ENCODE results near the gene TNFAIP8L1.

Gene TNFAIP8L1

GRCh38 chr19:4609878-4610511, 29.3 kb upstream of the TNFAIP8L1 start:
- no peak for DNase-seq (ENCODE audit: low read depth in 2 of 2)

- no peak for DNase-seq (ENCODE audit: low read depth in 2 of 2)
Observed at GRCh38 chr19:4613254-4613751, 26.0 kb upstream of the TNFAIP8L1 start.

- no peak for DNase-seq (ENCODE audit: low read depth in 2 of 2)
Observed at GRCh38 chr19:4618019-4618418, 21.3 kb upstream of the TNFAIP8L1 start.

DNA sequence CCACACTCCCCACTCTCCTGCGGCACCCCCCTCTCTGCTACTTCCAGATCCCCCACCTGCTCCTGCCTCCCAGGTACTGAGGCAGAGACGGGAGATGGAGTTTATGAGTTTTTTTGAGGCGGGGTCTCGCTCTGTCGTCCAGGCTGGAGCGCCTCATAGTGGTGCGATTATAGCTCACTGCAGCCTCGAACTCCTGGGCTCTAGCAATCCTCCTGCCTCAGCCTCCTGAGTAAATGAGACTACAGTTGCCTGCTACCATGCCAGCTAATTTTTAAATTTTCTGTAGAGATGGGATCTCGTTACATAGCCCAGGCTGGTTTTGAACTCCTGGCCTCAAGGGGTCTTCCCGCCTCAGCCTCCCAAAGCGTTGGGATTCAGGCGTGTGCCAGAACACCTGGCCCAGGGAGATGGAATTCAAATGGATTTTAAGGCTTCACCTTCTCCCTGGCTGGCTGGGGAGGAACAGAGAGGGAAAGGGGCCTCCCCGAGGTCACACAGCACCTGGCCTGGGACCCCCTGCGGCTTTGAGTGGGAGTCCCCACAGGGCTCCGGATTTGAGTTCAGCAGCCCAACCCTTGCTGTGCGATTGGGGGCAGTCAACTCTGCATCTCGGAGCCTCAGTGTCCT, 19.5 kb upstream of the TNFAIP8L1 start:
- no peak for DNase-seq (ENCODE audit: low read depth in 2 of 2)

DNA sequence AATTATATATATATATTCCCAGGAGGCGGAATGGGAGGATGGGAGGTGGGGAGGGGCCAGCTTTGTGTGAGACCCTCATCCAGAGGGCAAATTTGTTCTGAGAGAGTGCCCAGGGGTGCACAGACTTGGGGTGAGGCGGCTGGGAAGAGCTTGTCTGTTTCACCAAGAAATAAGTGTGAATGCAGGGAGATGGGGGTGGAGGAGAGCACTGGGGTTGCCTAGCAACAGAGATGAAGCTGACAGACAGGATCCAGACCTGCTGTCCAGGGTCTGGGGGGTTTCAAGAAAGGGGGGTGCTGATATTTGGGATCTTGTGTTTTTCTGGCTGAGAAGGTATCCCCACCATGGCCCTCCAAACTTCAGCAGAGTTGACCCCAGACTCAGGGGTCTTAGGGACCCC, 18.6 kb upstream of the TNFAIP8L1 start:
- DNase-seq (ENCODE audit: low read depth in 2 of 2): no peak

GRCh38 chr19:4622695-4623421, 16.5 kb upstream of the TNFAIP8L1 start:
- DNase-seq (ENCODE audit: low read depth in 2 of 2): no peak

GRCh38 chr19:4624301-4624700, 15.0 kb upstream of the TNFAIP8L1 start:
- DNase-seq (ENCODE audit: low read depth in 2 of 2): no peak

- no peak for DNase-seq (ENCODE audit: low read depth in 2 of 2)
Observed at GRCh38 chr19:4624733-4625362, 14.5 kb upstream of the TNFAIP8L1 start.

GRCh38 chr19:4633140-4633967, 6.0 kb upstream of the TNFAIP8L1 start:
- peak in 1 of 2 experiments; percentile 15 for DNase-seq (ENCODE audit: low read depth in 2 of 2)

DNA sequence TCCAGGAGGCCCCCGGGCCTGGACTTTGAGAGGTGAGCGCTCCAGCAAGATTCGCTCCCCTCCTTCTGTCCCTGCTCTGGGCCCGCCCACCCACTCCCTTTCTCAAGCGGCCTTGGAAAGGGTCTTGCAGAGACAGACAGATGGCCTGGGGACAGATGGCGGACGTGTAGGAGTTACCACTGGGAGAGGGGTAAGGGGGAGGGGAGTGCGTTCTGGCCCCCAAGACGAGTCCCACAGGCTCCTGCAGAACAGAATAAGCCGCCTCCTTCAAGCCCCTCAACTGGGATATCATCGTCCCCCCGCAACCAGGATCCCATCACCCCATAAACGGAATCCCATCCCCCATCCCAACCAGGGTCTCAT, 3.6 kb upstream of the TNFAIP8L1 start:
- no peak for DNase-seq (ENCODE audit: low read depth in 2 of 2)

DNA sequence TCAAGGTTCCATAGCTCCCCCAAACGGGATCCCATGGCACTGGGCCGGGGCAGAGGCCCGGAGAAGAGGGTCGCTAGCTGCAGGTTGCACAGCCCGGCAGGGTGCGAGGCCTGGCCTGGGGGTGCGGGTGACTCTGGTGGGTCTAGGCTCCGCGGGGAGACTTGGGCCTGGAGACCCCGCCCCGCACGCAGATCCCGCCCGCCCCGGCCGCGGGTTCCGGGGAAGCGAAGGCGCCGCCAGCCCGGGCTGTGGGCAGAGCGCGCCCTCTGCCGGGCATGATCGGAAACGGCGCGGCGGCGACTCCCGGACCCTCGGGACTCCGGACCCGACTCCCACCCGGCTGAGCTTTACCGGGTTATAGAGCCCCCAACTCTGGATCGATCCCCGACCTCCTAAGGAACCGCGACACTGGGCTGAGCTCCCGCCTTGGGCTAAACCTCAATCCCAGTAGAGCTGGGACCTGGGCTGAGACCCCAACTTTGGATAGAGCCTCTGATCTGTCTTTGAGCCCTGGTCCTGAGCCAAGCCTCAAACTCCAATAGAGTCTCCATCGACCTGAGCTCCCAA, 3.1 kb upstream of the TNFAIP8L1 start:
- peak; percentile 27 to 29 for DNase-seq (ENCODE audit: low read depth in 2 of 2)

GRCh38 chr19:4636761-4637160, 2.6 kb upstream of the TNFAIP8L1 start:
- DNase-seq (ENCODE audit: low read depth in 2 of 2): no peak

- DNase-seq (ENCODE audit: low read depth in 2 of 2): no peak
Observed at GRCh38 chr19:4638317-4638716, 999 bp upstream of the TNFAIP8L1 start.

DNA sequence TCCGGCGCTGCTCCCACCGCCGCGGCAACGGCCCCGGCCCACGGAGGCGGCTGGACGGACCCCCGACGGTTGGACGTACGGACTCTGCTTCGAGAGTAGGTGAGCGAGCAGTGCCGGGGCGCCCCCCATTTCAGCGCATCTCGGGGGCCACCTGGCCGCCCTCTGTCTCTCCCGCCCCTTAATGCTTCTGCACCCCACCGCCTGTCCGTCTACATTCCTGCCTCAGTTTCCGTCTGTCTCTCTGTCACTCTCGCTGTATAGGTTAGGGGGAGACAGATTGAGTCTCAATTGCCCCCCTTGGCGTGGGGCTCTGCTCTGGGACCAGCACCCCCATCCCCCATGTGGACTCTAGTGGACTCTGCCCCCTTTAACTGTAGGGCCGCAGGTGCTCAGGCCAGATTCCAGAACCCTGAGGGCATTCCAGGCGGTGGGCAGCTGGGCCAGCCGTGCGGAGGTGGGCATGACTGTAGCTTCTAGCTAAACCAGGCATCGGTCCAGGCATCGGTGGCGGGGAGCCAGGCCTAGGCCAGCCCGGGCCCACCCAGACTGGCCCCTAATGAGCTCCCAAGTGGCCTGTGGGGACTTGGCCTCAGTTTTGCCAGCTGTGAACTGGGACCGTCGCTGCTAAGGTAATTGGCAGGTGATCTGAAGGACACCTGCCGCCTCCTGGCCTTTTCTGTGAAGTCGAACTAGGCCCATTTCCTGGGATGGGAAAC, 373 bp downstream of the TNFAIP8L1 start:
- DNase-seq (ENCODE audit: low read depth in 2 of 2): no peak

DNA sequence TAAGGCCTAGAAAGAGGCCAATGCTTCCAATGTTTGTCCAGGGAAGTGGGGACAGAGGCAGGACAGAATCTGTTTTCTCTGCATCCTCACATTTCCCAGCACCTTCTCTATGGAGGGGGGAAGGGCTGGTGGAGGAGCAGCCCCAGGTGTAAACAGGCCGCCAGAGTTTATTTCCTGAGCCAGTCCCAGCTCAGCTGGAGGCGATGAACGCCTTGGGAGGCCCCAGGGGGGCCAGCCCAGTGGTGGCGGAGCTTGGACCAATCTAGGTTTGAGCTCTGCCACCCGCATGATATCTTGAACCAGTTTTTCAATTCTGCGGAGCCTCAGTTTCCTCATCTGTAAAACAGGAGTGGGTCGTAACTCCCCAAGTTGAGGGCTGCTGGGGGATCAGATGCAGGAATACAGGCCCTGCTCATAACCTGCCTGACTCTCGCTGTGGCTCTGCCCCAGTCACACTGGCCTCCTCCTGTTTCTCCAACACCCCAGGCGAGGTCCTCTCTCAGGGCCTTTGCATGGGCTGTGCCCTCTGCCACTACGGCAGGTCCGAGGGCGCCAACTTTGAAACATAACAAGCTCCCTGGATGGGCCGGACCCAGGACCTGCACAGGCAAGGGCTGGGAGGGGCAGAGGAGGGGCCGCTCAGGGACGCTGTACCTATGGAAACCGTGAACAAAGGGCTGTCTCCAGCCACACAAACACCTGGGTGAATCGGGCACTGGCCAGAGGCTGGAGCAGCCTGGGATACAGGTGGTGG, 1.1 kb downstream of the TNFAIP8L1 start:
- DNase-seq (ENCODE audit: low read depth in 2 of 2): no peak

- DNase-seq (ENCODE audit: low read depth in 2 of 2): no peak
Observed at GRCh38 chr19:4641132-4641531, 1.8 kb downstream of the TNFAIP8L1 start.

DNA sequence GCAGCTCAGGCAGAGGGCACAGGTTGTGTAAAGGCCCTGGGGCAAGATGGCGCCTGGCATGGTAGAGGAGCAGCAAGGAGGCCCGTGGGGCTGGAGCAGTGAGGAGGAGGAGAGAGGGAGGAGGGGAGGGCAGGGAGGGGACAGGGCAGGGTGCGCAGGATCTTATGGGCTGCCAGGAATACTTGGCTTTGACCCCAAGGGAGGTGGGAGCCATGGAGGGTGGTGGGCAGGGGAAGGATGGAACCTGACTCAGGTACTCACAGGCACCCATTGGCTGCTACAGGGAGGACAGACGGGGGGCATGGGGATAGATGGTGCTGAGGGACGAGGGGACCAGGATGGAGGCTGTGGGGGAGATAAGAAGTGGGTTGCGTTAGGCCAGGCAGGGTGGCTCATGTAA, 3.3 kb downstream of the TNFAIP8L1 start:
- DNase-seq (ENCODE audit: low read depth in 2 of 2): no peak

- no peak for DNase-seq (ENCODE audit: low read depth in 2 of 2)
Observed at GRCh38 chr19:4645718-4646117, 6.4 kb downstream of the TNFAIP8L1 start.

DNA sequence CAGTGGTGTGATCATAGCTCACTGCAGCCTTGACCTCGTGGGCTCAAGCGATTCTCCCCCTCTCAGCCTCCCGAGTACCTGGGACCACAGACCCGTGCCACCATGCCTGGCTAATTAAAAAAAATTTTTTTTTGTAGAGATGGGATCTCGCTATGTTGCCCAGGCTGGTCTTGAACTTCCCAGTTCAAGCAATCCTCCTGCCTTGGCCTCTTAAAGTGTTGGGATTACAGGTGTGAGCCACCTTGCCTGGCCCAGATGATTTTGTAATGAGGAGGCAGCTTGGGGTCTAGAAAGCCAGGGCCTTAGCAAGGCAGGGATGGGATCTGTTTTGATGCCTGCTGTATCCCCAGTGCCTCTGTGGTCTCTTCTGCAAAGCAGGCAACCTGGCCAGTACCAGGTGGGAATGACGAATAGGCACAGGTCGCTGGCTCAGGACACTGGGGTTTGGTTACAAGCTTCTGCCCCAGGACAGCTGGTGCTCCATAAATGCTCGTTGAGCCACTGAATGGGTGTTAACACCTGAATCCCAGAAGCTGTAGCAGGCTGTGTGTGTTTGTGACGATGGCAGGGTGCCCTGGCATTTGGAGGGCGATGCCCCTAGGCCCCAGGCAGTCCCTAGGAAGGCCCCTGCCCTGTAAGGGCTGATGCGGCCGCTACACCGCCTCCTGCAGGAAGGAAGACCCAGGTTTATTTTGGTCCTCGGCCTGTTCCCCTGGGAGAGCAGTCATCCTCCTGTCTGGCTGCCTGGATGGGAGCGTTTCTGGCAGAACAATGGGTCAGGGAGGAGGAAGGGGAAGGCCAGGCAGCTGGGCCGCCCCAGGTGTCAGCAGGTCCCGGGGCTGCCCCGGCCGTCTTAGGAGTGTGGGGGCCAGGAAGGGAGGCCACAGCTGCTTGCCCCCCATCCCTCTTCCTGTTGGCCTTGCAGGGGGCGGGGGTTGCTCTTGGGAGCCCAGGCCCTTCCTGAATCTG, 8.6 kb downstream of the TNFAIP8L1 start:
- no peak for DNase-seq (ENCODE audit: low read depth in 2 of 2)

Measured in fibroblast of skin of left quadriceps (primary cell).